ENCODE results near the gene KCTD3.

KCTD3 gene

DNA sequence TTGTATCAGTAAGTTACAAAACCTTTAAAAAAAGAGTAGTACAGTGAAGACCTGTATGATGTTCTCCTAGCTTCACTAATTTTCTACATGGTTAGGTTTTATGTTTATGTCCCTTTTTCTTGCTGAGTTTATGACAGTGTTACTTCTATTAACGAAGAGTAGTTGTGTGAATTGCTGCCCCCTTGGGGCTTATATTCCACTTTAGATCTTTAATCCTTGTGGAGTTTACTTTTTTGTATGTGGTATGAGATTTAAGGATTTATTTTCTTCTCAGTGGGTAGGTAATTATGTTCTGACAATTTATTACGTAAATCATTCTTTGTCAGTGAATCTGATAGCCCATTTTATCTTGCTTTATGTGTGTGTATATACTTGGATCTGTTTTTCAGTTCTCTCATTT lies 14.8 kb downstream of the KCTD3 start (continued):
- TF ChIP-seq EGR2 (tag by site-specific recombination; IDR thresholded peaks at IDR 0.05; ENCODE audit: low read depth) (no peak), ZNF335 (tag by site-specific recombination; conservative IDR thresholded peaks at IDR 0.05) (no peak), KLF9 (tag by site-specific recombination; IDR thresholded peaks at IDR 0.05; ENCODE audit: low read depth) (no peak), ZNF830 (tag by site-specific recombination; IDR thresholded peaks at IDR 0.05; ENCODE audit: low read depth) (no peak), SETDB1 (IDR thresholded peaks at IDR 0.05; ENCODE audit: insufficient read length, low read length) (no peak), ZNF560 (tag by site-specific recombination; IDR thresholded peaks at IDR 0.05; ENCODE audit: borderline replicate concordance) (no peak), YY1 (tag by site-specific recombination; IDR thresholded peaks at IDR 0.05) (peak; percentile 46; the same call in 1 of the 2 replicates), ZNF211 (tag by site-specific recombination; IDR thresholded peaks at IDR 0.05; ENCODE audit: low read depth) (no peak), ZBTB8A (tag by site-specific recombination; IDR thresholded peaks at IDR 0.05) (peak; percentile 78), ZFHX2 (tag by site-specific recombination; conservative IDR thresholded peaks at IDR 0.05) (no peak), ZSCAN16 (tag by site-specific recombination; IDR thresholded peaks at IDR 0.05) (peak; percentile 60; the same call in 1 of the 2 replicates), GLI4 (tag by site-specific recombination; IDR thresholded peaks at IDR 0.05) (no peak), ZNF585B (tag by site-specific recombination; IDR thresholded peaks at IDR 0.05) (no peak), ZNF843 (tag by site-specific recombination; IDR thresholded peaks at IDR 0.05) (peak; percentile 100), ZNF670 (tag by site-specific recombination; IDR thresholded peaks at IDR 0.05; ENCODE audit: low read depth) (no peak), ZNF138 (tag by site-specific recombination; IDR thresholded peaks at IDR 0.05; ENCODE audit: borderline replicate concordance) (no peak), ZNF623 (tag by site-specific recombination; IDR thresholded peaks at IDR 0.05) (no peak), ZNF558 (tag by site-specific recombination; IDR thresholded peaks at IDR 0.05) (peak; percentile 71), ZNF664 (tag by site-specific recombination; IDR thresholded peaks at IDR 0.05) (peak; percentile 34; the same call in 1 of the 2 replicates), ZNF354C (tag by site-specific recombination; IDR thresholded peaks at IDR 0.05; ENCODE audit: borderline replicate concordance, low read depth) (no peak), SP7 (tag by site-specific recombination; IDR thresholded peaks at IDR 0.05) (0 out of 2 replicates have a peak, but pooled peaks have one; percentile 22), ZNF391 (tag by site-specific recombination; IDR thresholded peaks at IDR 0.05; ENCODE audit: borderline replicate concordance, low read depth) (no peak)
- TF ChIP-seq, protein P1, sequence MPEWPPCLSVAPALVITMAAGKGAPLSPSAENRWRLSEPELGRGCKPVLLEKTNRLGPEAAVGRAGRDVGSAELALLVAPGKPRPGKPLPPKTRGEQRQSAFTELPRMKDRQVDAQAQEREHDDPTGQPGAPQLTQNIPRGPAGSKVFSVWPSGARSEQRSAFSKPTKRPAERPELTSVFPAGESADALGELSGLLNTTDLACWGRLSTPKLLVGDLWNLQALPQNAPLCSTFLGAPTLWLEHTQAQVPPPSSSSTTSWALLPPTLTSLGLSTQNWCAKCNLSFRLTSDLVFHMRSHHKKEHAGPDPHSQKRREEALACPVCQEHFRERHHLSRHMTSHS (tag by site-specific recombination; IDR thresholded peaks at IDR 0.05) = peak; percentile 83; the same call in 1 of the 2 replicates
- TF ChIP-seq, protein P2, sequence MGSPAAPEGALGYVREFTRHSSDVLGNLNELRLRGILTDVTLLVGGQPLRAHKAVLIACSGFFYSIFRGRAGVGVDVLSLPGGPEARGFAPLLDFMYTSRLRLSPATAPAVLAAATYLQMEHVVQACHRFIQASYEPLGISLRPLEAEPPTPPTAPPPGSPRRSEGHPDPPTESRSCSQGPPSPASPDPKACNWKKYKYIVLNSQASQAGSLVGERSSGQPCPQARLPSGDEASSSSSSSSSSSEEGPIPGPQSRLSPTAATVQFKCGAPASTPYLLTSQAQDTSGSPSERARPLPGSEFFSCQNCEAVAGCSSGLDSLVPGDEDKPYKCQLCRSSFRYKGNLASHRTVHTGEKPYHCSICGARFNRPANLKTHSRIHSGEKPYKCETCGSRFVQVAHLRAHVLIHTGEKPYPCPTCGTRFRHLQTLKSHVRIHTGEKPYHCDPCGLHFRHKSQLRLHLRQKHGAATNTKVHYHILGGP (tag by site-specific recombination; IDR thresholded peaks at IDR 0.05) = no peak; the same call in 1 of the 2 replicates
- TF ChIP-seq, protein P3, sequence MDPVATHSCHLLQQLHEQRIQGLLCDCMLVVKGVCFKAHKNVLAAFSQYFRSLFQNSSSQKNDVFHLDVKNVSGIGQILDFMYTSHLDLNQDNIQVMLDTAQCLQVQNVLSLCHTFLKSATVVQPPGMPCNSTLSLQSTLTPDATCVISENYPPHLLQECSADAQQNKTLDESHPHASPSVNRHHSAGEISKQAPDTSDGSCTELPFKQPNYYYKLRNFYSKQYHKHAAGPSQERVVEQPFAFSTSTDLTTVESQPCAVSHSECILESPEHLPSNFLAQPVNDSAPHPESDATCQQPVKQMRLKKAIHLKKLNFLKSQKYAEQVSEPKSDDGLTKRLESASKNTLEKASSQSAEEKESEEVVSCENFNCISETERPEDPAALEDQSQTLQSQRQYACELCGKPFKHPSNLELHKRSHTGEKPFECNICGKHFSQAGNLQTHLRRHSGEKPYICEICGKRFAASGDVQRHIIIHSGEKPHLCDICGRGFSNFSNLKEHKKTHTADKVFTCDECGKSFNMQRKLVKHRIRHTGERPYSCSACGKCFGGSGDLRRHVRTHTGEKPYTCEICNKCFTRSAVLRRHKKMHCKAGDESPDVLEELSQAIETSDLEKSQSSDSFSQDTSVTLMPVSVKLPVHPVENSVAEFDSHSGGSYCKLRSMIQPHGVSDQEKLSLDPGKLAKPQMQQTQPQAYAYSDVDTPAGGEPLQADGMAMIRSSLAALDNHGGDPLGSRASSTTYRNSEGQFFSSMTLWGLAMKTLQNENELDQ (tag by site-specific recombination; IDR thresholded peaks at IDR 0.05; ENCODE audit: low read depth) = peak; percentile 67; the same call in 1 of the 2 replicates
- TF ChIP-seq, protein P4, sequence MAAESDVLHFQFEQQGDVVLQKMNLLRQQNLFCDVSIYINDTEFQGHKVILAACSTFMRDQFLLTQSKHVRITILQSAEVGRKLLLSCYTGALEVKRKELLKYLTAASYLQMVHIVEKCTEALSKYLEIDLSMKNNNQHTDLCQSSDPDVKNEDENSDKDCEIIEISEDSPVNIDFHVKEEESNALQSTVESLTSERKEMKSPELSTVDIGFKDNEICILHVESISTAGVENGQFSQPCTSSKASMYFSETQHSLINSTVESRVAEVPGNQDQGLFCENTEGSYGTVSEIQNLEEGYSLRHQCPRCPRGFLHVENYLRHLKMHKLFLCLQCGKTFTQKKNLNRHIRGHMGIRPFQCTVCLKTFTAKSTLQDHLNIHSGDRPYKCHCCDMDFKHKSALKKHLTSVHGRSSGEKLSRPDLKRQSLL (tag by site-specific recombination; IDR thresholded peaks at IDR 0.05) = no peak
- TF ChIP-seq, protein P5, sequence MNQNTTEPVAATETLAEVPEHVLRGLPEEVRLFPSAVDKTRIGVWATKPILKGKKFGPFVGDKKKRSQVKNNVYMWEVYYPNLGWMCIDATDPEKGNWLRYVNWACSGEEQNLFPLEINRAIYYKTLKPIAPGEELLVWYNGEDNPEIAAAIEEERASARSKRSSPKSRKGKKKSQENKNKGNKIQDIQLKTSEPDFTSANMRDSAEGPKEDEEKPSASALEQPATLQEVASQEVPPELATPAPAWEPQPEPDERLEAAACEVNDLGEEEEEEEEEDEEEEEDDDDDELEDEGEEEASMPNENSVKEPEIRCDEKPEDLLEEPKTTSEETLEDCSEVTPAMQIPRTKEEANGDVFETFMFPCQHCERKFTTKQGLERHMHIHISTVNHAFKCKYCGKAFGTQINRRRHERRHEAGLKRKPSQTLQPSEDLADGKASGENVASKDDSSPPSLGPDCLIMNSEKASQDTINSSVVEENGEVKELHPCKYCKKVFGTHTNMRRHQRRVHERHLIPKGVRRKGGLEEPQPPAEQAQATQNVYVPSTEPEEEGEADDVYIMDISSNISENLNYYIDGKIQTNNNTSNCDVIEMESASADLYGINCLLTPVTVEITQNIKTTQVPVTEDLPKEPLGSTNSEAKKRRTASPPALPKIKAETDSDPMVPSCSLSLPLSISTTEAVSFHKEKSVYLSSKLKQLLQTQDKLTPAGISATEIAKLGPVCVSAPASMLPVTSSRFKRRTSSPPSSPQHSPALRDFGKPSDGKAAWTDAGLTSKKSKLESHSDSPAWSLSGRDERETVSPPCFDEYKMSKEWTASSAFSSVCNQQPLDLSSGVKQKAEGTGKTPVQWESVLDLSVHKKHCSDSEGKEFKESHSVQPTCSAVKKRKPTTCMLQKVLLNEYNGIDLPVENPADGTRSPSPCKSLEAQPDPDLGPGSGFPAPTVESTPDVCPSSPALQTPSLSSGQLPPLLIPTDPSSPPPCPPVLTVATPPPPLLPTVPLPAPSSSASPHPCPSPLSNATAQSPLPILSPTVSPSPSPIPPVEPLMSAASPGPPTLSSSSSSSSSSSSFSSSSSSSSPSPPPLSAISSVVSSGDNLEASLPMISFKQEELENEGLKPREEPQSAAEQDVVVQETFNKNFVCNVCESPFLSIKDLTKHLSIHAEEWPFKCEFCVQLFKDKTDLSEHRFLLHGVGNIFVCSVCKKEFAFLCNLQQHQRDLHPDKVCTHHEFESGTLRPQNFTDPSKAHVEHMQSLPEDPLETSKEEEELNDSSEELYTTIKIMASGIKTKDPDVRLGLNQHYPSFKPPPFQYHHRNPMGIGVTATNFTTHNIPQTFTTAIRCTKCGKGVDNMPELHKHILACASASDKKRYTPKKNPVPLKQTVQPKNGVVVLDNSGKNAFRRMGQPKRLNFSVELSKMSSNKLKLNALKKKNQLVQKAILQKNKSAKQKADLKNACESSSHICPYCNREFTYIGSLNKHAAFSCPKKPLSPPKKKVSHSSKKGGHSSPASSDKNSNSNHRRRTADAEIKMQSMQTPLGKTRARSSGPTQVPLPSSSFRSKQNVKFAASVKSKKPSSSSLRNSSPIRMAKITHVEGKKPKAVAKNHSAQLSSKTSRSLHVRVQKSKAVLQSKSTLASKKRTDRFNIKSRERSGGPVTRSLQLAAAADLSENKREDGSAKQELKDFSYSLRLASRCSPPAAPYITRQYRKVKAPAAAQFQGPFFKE (tag by site-specific recombination; IDR thresholded peaks at IDR 0.05; ENCODE audit: borderline replicate concordance) = no peak
- TF ChIP-seq, protein P6, sequence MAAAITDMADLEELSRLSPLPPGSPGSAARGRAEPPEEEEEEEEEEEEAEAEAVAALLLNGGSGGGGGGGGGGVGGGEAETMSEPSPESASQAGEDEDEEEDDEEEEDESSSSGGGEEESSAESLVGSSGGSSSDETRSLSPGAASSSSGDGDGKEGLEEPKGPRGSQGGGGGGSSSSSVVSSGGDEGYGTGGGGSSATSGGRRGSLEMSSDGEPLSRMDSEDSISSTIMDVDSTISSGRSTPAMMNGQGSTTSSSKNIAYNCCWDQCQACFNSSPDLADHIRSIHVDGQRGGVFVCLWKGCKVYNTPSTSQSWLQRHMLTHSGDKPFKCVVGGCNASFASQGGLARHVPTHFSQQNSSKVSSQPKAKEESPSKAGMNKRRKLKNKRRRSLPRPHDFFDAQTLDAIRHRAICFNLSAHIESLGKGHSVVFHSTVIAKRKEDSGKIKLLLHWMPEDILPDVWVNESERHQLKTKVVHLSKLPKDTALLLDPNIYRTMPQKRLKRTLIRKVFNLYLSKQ (tag by site-specific recombination; IDR thresholded peaks at IDR 0.05; ENCODE audit: borderline replicate concordance) = peak; percentile 74; the same call in 1 of the 2 replicates
